Superior temporal gyrus (tissue), 1 donor: ENCODE results near the gene CCDC198.

Source experiments
- DNase-seq: peaks from one replicate; pipeline ENCODE4 v3.0.0-alpha.2; 2016; ENCODE audit errors: extremely low spot score

Gene CCDC198, protein sequence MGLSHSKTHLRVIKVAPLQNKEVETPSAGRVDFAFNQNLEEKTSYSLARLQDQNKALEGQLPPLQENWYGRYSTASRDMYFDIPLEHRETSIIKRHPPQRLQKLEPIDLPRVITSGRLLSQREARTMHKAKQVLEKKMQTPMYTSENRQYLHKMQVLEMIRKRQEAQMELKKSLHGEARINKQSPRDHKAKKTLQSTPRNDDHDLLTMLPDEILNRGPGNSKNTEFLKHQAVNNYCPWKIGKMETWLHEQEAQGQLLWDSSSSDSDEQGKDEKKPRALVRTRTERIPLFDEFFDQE

DNA sequence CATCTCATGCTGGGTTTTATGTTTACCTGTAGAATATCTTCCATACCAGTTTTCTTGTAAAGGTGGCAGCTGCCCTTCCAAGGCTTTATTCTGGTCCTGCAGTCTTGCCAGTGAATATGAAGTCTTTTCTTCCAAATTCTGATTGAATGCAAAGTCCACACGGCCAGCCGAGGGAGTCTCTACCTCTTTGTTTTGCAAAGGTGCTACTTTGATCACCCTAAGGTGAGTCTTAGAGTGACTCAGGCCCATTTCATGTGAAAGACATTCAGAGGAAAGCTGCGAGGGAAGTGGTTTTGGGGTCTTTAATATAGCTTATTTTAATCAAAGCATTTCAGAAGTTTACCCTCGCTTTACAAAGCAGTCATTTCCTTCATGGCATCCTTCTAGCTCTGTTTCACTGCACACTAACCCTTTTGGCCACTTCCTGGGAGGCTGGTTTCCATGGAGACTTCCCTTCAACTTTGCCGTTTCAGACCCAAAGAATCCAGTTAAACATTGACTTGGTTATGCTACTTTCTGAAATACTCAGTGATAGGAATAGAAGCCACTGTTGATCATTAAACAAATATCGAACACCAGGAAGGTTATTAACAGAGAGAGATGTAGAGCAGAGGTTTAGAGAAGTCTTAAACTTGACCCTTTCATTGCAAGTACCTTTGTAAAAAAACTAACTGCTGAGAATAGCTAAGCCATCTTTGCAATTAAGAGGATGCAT, at the start of gene CCDC198:
Gene CCDC198 (minus strand): TSS at position 391 of the 715 bp plus-strand sequence. CDS start 142 bp downstream, at position 249.
- no peak for DNase-seq

DNA sequence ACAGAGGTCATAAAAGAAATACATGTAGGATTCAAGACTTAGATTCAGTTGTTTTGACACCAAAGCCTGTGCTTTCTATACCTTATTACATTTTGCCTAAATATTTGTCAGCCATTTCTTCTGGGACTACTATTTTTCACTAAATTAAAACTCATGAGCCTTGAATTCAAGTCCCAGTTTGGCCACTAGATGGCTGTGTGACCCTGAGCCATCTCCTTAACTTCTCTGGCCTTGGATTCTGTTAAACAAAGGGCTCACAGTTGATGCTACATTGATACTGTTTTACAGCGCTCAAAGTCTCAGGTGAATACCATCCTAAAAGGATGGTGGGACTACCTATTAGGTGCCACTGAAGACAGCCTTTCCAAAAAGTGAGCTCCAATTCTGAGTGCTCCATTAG, 39.6 kb upstream of the CCDC198 start:
- peak; percentile 18 for DNase-seq

DNA sequence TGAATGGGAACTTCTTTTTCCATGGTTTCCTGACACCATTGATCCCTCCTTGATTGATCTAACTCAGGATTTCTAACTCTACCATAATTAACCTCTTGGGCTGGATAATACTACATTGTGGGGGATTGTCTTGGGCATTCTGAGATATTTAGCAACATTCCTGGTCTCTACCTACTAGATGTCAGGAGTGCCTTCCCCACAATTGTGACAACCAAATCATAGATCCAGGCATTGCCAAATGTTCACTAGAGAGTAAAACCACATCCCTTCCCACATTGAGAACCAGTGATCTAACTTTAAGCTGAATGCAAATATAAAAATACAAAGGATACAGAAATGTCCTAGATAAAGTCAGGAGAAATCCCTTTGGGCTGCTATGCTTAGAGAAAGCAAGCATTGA, 36.9 kb upstream of the CCDC198 start:
- DNase-seq, result no peak

DNA sequence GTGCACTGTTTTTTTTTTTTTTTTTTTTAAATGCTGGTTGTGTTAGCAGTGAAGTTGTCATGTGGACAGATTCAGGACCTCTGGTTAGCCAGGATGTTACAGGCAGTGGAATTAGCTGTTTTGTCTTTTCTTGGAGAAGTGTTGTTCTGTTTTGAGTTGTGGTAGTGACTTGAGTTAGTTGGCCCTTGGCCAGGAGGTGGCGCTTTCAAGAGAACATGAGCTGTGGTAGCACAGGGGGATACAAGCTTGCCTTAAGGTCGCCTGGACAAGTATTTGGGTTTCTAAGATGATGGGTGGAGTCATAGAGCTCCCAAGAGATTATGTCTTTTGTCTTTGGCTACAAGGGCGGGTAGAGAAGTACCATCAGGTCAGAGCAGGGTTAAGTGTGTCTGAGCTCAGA, 33.3 kb upstream of the CCDC198 start:
- no peak for DNase-seq

DNA sequence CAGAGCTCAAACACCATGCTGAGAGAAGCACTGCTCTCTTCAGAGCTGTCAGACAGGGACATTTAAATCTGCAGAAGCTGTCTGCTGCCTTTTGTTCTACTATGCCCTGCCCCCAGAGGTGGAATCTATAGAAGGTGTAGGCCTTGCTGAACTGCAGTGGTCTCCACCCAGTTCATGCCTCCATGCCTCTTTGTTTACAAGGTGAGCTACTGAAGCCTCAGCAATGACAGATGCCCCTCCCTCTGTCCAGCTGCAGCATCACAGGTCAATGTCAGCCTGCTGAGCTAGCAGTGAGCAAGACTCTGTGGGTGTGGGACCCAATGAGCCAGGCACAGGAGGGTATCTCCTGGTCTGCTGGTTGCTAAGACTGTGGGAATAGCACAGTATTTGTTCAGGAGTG, 25.4 kb upstream of the CCDC198 start:
- DNase-seq, result no peak

DNA sequence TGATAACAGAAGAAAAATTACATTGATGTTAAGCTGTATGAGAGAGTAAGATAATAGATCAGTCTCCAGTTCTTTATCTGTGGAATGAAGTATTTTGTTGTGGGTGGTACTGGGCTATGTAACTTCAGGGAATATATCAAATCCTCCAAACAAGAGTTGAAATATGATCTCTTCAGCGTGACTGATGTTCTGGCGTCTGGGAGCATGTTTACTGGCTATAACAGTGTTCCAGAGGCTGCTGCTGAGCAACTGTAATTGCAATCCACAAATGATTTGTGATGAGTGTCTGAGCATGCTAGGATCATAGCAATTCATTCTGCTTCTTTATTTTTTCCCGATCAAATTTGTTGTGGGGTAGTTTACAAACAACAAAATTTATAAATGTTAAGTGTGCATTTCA, 18.6 kb upstream of the CCDC198 start:
- no peak for DNase-seq

DNA sequence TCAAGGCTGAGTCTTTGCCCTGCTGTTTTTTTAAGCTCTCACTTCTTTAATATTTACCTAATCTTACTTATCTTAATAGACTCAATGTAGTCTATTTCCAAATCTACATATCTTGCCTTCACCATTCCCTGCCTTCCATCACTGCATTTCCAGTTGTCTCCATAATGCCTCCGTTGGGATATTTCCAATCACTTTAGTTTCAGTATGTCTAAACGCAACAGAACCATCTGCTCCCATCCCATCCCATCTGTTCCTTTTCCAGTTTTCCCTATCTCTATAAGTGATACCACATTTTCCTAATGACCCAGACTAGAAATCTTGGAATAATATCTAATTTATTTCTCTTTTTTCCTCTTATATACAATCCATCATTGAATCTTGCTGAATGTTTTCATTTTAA, 15.1 kb upstream of the CCDC198 start:
- no peak for DNase-seq

DNA sequence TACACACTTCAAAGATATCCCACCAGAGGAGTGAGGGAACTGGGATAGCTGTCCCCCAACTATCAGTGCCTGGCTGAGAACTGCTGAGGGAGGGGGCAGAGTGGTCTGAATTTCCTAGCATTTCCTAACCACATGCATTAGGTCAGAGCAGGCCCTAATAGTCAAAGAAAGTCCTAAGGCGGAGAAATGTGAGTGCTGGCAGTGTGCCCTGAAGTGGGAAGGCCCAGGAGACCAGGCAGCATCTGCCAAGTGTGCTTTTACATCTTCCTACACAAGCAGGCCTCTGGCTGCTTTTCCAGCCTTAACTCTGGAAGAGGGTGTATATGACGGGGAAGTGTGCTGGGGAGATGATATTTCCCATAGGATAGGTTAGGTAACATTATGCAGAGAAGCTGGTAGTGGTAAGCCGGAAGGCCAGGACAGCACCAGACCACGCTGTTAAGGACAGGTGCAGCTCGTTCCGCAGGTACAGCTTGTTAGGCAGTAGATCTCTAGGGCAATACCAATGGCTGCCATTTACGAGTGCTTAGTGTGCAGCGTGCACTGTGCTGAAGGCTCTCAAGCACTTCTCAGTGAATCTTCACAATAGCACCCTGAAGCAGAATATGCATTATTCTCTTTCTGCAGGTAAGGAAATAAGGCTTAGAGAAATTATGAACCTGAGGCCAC, 9.1 kb upstream of the CCDC198 start:
- DNase-seq, result peak; percentile 36

DNA sequence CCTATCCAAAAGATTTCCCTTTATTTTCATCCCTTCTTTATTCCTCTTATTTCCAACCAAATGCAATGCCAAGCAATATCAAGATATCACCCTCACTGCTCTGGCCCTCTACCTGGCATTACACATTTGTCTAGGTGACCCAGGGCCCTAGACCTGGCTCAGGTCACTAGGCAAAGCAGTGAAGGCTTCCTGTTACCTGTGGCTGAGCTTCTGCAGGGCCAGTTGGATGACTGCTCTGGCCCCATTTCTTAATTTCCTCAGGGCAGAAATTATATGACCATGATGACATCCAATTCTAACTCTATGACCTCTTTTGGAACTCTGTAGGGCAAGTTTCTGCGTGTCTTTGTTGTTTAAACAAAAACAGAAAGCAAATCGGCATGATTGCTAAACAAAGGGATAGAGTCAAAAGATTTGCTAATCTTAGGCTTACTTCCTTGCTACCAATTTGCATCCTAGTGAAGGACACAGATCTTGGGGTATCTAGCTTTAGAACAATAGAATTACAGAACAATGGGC, 7.4 kb upstream of the CCDC198 start:
- DNase-seq, result no peak

DNA sequence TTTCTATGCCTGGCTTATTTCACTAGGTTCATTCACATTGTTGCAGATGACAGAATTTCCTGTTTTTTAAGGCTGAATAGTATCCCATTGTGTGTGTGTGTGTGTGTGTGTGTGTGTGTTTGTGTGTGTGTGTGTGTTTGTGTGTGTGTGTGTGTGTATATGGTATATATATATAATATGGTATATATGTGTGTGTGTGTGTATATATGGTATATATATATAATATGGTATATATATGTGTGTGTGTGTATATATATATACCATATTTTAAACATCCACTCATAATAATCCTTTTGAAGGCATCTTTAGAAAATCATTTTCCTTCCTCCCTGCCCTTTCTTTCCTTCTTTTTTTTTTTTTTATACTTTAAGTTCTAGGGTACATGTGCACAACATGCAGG, 5.0 kb upstream of the CCDC198 start:
- no peak for DNase-seq

DNA sequence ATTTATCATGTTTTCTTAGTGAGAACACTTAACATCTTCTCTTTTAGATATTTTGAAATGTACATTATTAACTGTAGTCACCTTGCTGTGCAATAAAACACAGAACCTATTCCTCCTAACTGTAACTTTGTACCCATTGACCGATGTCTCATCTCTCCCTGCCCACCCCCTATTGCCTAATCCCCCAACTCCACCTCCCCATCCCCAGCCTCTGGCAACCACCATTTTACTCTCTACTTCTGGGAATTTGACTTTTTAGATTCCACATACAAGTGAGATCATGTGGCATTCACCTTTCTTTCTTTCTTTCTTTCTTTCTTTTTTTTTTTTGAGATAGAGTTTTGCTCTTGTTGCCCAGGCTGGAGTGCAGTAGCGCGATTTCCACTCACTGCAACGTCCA, 4.4 kb upstream of the CCDC198 start:
- DNase-seq, result no peak

DNA sequence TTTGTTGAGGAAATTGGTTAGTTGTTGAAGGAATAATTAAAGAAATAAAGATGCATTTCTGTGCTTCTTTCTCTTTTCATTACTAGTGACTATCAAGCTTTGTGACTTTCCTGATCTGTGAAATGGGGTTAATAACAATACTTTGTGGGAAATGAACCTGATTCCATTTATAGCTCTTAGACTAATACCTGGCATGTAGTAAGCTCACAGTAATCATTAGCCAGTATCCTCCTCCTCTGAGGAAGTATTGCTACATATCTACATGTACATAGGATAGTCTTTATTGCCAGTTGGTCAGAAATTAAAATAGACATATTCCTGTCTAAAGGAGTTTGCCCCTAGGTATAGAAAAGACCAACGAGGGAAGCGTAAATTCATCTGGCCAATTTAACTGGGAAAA, 1.8 kb upstream of the CCDC198 start:
- no peak for DNase-seq

DNA sequence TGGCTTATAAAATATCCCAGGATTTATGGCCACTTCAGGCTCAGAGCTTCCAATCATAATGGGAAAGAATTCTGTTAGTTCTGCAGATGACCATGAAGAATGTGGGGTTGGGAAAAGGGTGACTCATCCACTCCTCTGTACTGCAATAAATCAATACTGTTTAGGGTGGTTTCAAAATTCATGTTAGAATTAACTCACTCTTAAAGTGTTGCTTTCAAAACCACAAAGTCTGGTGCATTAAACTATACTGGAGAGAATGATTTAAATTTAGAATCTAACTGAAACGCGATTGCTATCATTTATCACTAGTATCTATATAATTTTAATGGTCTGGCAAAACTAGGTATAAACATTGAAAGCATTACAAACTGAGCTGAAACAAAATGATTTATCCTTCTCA, 798 bp downstream of the CCDC198 start:
- DNase-seq, result no peak

DNA sequence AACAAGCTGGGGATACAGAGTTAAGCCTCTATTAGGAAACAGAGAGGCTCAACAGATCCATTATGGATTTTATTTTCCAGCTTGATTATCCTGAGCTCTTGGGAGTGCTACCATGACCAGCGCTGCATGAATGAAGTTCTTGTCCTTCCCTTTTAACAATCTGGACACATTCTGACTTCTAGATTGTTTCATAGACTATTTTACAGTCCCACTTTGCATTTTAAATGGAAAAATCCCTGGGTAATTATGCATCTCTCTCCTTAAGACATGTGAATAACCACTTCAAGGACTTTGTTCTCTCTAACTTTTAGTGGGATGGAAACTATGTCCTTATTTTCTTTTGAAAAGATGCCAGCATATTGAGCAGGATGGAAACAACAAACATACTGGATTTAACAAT, 2.0 kb downstream of the CCDC198 start:
- no peak for DNase-seq

DNA sequence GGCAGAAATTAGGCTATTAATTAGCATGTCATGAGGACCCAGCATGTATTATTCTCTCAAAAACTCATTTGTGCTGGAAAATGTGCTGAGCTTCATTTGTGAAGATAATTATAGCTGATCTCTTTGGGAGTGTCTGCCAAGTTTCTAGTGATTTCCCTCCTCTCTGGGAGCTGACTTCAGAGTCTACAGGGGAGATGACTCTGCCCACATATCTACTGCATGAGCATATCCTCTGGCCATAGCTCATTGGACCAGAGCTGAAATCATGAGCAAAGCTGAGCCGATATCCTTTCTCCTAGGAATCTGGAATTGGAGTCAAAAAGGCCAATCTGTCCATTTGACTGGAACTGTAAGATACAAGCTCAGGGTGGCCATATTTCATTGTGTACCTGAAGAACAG, 5.9 kb downstream of the CCDC198 start:
- no peak for DNase-seq

DNA sequence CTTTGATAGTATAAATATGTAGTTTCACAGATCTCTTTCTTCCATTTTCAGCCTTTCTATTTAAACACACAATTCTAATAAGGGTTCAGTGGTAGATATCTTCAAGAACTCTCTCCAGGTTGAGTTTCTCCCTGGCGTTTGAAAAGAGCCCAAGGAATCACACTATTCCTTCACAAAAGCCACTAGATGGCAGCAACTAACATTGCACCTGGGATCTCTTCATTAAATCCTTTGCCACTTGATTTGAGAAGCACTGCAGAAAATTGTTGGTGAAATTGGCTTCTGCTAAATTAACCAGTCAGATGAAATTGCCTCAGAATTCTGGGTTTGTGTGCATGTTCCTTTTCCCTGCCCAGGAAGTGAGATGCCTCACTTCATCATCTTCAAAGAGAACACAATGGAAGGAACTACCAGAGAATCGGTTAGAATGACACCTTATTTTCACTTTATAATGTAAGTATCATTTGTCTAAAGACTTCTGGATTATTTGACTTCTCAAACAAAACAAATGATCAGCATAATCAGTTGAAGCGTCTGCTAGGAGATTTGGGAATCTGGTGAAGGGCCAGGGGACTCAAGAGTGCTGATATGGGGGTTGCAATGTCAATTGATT, 6.8 kb downstream of the CCDC198 start:
- peak; percentile 76 for DNase-seq

DNA sequence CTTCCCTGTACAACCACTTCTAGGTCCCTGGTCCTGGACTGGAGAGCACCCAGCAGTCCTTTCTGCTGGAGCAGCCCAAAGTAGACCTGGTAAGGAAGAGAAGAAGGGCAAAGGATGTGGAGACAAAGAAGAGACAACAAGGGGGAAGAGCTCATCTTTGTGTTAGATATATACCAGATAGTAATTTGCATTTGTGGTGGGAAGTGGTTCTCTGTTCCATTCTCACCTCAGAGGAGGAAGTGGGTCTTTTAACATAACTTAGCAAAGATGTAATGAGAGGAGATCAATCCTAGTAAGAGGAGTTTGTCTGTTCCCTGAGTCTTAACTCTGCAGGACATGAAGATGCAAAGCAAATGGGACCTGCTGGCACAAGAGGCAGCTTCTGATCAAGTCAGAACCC, 8.0 kb downstream of the CCDC198 start:
- DNase-seq, result no peak

DNA sequence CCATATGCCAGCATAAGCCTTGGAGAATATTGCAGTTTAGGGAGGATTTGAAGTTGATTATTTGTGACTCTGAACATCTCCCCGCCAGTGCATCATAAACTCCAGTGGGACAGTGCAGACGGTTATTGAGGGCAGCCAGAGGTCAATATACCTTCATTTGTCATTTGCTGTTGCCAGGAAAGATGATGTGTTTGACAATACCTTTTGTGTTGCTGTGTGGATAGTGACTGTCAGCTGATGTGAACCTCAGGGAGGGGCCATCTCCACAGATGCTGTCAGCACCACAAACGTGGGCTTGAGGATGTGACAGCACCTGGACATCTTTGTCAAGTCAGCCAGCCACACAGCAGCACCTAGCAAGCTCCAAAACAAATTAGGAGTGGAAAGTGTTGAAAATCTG, 11.5 kb downstream of the CCDC198 start:
- DNase-seq, result no peak

DNA sequence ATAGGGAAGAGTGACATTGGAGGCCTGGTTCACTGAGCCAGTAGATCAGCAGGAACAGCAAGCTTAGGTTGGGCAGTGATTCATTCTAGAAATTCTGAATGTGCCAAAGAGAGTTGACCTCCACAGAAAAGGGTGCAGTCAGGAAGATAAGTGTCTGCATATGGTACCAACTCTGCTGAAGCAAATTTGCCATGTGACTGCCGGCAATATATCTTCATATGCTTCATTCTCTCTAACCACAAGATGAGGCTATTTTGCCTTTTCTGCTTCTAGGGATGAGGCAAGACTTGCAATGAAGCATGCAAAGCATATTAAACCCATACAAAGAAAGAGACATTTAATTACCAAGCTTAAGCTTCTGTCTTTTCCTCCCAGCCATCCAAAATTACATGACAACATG, 13.6 kb downstream of the CCDC198 start:
- DNase-seq, result no peak

DNA sequence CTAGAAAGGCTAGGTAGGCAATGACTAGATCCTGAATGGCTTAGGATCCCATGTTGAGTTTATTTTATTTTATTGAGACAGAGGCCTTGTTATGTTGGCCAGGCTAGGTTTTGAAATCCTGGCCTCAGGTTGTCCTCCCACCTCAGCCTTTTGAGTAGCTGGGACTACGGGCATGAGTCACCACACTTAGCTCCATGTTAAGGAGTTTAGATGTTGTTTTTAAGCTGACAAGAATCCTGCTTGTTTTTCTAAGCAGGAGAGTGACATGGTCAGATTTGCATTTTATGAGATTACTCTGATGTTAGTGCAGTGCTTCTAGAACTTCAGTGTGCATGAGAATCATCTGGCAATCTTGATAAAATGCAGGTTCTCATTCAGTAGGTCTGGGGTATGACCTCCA, 14.5 kb downstream of the CCDC198 start:
- DNase-seq, result no peak

DNA sequence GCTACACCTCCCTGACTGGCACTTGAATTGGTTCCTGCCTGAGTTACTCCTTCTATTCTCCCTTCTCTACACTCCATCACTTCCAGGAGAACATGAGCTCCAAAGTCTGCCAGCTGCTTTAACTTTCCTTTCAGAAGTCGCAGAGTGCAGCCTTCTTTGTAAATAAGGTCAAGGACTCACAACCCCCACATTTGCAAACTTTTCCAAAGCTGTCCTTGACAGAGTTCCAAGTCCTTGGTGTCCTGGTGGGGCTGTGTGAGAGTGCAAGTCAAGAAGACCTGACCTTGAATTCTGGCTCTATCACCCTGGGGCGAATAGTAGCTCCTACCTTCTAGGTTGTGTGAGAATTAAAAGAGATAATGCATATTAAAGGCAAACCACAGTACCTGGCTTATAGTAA, 15.6 kb downstream of the CCDC198 start:
- DNase-seq, result no peak

DNA sequence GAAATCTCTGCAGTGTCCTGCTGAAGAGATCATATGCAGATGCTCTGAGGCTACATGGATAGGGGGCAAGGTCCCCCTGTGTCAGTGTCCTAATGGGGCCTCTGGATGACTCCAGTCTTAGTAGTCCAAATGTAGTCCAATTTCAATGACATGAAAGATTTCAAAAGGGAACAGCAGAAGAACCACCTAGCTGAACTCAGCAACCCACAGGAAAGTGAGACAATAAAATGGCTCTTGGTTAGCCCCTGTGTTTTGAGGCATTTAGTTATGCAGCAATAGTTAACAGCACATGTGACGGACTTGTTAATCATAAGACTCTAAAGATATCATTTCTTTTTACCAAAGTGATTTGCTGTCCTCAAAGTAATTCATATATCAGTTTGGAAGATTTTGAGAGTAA, 22.7 kb downstream of the CCDC198 start:
- no peak for DNase-seq
